Measurements from ENCODE around the gene SSH3.

The SSH3 gene

DNA sequence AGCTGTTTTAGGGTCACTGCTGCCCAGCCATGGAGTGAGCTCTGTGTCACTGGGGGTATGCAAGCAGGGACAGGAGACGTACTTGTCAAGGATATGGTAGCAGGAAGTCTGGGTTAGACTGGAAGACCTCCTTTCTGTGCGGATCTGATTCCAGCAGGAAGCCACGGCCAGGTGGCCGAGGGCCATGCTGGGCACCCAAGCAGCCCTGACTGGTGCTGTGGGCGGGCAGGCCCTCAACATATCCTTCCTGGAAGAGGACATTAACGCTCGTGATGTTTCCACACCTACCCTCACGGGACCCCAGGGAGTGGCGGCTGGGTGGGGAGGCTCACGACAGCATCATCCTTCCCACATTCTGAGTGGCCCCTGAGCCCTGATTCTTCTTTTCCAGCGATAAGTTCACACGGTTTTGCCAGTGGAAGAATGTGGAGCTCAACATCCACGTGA, 23.0 kb upstream of the SSH3 start:
- DNase-seq (ENCODE audit: low read depth in 2 of 2), result no peak

DNA sequence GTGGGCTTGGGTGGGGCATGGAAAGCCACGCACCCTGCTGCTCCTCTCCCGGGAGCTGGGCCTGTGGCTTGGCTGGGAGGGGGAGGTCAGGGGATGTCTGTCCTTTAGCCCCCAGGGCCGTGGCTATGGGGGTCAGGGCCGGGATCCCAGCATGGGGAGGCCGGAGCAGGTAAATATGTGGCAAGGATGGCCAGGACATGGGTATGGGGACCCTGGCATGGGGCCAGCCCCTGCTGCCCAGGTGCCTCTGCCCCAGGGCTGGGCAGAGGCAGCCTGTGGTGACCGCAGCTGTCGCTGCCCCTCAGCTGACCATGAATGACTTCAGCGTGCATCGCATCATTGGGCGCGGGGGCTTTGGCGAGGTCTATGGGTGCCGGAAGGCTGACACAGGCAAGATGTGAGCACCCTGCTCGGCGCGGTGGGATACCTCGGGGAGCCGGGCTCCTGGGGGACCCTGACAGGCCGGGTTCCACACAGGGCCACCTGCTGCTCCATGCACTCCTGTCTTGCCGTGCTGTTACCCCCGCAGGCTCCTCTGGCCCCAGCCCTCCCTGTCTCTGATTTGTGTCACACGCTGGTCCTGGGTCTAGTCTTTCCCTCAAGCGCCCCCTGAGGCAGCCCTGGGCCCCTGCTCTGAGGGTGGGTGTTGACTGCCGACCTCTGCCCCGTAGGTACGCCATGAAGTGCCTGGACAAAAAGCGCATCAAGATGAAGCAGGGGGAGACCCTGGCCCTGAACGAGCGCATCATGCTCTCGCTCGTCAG, 22.4 kb upstream of the SSH3 start:
- DNase-seq (ENCODE audit: low read depth in 2 of 2), result no peak

DNA sequence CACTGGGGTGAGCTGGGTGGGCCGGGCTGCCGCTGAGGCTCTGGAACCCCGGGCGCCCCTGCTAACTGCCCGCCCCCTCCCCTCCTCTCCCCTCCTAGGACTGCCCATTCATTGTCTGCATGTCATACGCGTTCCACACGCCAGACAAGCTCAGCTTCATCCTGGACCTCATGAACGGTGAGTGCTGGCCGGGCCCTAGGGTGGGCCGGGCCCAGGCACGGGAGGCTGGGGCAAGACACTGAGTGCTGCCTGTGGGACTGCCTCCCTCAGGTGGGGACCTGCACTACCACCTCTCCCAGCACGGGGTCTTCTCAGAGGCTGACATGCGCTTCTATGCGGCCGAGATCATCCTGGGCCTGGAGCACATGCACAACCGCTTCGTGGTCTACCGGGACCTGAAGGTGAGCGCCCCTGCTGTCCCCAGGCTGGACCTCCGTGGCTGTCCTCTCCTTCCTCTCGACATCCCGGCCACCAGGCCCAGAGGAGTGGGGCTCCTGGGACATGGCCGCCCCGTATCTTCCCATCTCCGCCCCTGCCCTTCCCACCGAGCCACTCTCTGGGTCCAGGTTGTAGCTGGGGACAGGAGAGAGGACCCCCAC, 21.7 kb upstream of the SSH3 start:
- no peak for DNase-seq (ENCODE audit: low read depth in 2 of 2)

DNA sequence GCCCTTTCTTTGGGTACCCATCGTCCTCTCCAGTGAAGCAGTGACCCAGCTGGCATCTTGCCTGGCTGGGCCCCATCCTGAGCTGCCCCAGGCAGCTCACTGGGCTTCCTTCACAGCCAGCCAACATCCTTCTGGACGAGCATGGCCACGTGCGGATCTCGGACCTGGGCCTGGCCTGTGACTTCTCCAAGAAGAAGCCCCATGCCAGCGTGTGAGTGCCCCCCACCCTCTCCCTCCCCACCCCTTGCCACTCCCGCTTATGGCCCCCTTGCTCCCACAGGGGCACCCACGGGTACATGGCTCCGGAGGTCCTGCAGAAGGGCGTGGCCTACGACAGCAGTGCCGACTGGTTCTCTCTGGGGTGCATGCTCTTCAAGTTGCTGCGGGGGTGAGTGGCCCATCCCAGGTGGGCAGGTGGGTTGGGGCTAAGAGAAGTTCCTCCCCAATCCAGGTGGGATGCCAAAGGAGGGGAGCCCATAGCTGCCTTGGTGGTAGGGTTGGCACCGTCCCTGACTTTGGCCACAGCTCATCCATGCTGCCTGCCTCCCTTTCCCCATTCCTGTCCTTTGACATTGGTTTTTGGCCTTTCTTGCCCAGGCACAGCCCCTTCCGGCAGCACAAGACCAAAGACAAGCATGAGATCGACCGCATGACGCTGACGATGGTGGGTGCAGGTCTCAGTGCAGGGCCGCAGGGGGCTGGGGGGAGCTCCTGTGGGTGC, 21.0 kb upstream of the SSH3 start:
- no peak for DNase-seq (ENCODE audit: low read depth in 2 of 2)

DNA sequence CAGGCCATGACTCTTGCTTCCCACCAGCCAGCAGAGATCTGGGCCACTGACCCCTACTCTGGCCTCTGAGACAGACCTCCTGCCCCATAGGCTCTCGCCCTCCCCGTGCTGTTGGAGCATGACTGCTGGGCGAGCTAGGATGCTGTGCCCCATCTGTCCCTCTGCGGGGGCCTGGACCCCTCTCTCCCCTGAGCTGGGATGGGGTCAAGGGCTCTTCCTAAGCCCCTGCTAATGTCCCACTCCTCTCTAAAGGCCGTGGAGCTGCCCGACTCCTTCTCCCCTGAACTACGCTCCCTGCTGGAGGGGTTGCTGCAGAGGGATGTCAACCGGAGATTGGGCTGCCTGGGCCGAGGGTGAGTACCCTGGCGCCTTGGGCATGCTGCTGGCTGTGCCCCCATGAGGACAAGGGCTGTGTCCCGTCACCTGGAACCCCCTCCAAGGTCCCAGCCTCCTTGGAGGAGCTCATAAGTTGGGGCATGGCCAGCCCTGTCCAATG, 20.4 kb upstream of the SSH3 start:
- no peak for DNase-seq (ENCODE audit: low read depth in 2 of 2)

DNA sequence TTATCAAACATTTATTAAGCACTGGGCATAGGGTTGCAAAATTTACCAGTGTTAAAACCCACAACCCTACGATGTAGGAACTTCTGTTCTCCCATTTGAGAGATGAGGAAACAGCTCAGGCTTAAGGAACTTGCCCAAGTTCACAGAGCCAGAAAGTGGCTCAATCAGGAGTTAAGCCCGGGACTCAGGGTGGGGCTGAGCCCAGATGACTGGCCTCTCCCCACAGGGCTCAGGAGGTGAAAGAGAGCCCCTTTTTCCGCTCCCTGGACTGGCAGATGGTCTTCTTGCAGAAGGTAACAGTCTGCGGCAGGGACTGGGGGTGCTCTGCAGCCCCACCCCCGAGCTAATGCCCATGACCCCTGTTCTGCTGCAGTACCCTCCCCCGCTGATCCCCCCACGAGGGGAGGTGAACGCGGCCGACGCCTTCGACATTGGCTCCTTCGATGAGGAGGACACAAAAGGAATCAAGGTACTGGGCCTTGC, 19.8 kb upstream of the SSH3 start:
- no peak for DNase-seq (ENCODE audit: low read depth in 2 of 2)

DNA sequence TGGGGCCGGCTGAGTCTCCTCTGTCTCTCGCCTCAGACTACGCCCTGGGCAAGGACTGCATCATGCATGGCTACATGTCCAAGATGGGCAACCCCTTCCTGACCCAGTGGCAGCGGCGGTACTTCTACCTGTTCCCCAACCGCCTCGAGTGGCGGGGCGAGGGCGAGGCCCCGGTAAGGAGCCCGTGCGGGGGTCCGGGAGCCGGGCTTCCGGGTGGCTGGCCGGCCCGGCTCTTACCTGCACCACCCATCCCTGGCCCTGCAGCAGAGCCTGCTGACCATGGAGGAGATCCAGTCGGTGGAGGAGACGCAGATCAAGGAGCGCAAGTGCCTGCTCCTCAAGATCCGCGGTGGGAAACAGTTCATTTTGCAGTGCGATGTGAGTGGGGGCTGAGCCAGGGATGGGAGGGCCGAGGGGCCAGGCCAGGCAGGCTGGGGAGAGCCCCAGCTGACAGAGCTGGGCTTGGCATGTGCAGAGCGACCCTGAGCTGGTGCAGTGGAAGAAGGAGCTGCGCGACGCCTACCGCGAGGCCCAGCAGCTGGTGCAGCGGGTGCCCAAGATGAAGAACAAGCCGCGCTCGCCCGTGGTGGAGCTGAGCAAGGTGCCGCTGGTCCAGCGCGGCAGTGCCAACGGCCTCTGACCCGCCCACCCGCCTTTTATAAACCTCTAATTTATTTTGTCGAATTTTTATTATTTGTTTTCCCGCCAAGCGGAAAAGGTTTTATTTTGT, 18.4 kb upstream of the SSH3 start:
- no peak for DNase-seq (ENCODE audit: low read depth in 2 of 2)

DNA sequence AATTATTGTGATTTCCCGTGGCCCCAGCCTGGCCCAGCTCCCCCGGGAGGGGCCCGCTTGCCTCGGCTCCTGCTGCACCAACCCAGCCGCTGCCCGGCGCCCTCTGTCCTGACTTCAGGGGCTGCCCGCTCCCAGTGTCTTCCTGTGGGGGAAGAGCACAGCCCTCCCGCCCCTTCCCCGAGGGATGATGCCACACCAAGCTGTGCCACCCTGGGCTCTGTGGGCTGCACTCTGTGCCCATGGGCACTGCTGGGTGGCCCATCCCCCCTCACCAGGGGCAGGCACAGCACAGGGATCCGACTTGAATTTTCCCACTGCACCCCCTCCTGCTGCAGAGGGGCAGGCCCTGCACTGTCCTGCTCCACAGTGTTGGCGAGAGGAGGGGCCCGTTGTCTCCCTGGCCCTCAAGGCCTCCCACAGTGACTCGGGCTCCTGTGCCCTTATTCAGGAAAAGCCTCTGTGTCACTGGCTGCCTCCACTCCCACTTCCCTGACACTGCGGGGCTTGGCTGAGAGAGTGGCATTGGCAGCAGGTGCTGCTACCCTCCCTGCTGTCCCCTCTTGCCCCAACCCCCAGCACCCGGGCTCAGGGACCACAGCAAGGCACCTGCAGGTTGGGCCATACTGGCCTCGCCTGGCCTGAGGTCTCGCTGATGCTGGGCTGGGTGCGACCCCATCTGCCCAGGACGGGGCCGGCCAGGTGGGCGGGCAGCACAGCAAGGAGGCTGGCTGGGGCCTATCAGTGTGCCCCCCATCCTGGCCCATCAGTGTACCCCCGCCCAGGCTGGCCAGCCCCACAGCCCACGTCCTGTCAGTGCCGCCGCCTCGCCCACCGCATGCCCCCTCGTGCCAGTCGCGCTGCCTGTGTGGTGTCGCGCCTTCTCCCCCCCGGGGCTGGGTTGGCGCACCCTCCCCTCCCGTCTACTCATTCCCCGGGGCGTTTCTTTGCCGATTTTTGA, 17.5 kb upstream of the SSH3 start:
- DNase-seq (ENCODE audit: low read depth in 2 of 2), result no peak

DNA sequence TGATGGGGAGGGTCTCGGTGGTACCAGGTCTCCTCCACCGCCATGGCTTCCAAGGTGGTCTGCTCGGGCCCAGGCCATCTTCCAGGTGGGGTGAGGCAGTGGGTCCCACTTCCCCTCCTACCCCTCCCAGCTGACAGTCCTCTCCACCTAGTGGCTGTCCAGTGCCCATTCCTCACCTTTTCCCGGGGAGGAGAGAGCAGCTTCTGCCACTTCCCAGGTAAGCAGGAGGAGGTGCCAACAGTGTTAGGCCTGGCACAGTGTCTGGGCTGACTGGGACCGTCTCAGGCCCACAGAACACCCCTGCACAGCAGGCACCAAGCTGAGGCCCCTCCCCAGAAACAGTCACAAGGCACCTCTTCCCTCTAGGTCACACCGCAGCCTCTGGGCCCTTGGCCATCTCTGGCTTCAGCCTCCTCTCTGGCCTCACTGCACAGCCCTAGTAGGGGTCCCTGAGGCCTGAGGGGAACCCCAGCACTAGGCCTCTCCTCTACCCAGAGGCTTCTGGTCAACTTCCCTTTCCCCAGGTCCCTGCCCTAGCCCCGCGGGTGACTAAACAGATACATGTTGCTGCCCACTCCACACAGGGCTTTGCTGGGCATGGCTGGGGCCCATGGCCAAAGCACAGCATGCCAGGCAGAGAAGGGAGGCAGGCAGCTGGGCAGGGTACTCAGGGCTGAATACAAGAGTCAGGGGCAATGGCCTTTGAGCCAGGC, 16.6 kb upstream of the SSH3 start:
- DNase-seq (ENCODE audit: low read depth in 2 of 2), result no peak

DNA sequence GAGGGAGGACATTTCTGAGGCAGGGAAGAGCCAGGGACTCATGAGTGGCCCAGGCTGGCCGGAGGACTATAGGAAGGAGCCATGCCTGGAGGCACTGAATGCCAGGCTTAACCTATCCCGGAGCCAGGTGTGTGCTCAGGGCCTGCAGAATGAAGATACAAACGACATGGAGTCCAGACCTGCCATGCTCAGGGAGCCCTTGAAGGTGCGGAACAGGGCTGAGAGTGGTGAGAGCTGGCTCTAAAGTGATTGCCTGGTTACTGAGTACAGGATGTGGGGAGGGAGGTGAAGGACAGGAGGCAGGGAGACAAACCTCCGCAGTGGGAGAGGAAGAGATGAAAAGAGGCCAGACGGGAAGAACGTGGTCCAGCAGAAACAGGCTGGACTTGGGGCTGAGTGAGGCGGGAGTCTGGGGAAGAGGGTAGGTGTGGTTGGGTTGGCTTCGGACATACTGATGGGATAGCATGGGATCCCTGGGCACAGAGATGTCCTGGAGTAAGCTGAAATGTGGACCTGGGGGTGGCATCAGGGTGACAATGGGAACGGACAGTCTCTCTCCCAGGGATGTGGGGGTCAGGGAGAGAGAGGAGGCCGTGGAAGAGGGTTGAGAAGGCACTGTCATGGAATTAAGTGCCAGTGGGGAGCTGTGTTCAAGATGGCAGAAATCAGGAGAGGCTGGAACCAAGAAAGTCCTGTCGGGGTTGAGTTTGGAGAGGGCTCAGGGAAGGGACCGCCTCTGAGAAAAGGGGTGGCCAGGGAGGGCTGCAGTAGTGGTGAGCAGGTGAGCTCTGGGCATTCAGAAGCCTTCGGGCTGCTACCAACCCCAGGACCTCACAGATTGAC, 15.8 kb upstream of the SSH3 start:
- DNase-seq (ENCODE audit: low read depth in 2 of 2), result no peak

DNA sequence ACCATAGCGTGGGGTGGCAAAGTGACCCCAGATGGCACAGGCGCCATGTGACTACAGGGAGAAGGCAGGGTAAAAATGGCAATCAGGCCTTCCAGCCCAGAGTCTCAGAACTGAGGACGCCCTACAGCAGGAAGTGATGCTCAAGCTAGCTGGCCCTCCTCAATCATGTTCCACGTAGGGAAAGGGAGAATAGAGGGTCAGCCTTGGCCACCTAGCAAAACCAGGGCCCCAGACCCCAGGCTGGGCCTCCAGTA, 15.2 kb upstream of the SSH3 start:
- no peak for DNase-seq (ENCODE audit: low read depth in 2 of 2)

DNA sequence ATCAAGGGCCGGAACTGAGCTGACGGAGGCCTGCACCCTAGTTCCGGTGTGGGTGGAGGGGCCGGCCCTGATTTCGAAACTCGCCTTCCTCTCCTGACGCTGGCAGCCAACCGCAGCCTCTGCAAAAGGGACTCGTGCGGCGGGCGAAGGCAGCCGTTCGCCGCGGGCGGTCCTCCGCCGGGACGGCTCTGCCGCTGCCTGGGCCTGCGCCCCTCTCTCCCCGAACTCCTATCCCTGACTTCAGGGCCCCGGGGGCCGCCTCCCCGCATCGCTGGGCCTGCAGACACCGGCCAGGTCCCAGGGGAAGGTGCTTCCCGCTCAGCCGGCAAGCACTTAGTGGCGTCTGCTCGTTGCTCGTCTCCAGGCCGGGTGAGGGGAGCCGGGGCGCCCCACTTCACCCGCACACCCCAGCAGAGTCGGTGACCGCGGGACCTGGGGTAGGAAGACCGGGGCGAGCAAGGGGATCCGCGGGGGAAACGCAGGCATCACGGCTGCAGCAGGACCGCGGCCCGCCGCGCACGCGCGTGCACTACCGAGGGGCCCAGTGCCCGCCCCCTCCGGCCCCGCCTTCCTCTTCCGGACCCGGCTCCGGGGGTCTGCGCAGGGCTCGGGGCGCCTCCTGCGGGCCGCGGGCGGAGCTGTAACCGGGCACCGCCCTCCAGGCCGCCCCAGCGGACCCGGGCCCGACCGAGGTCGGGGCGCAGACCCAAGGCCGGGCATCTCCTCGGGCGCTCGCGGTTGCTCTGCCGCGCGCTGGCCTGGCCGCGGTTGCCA, 14.7 kb upstream of the SSH3 start:
- peak; percentile 86 for DNase-seq (ENCODE audit: low read depth in 2 of 2)

DNA sequence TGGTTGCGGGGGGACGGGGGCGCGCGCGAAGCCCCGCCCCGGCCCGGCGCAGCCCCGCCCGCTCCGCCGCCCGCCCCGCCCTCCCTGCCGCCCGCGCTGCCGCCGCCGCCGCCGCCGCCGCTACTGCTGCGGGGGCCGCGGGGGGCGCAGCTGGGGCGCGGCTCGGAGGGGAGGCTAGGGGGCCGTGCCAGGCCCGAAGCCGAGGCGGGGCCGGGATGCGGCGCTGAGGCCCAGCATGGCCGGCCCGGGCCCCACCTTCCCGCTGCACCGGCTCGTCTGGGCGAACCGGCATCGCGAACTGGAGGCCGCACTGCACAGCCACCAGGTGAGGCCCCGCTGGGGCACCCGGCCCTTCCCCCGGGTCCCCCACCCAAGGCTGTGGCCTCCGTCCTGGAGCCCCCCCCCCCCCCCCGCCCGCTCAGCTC, 14.1 kb upstream of the SSH3 start, which contains the start of gene ANKRD13D:
Gene ANKRD13D (plus strand): TSS at position 78 of the 425 bp plus-strand sequence. CDS start 158 bp downstream, at position 236.
- DNase-seq (ENCODE audit: low read depth in 2 of 2), result no peak

DNA sequence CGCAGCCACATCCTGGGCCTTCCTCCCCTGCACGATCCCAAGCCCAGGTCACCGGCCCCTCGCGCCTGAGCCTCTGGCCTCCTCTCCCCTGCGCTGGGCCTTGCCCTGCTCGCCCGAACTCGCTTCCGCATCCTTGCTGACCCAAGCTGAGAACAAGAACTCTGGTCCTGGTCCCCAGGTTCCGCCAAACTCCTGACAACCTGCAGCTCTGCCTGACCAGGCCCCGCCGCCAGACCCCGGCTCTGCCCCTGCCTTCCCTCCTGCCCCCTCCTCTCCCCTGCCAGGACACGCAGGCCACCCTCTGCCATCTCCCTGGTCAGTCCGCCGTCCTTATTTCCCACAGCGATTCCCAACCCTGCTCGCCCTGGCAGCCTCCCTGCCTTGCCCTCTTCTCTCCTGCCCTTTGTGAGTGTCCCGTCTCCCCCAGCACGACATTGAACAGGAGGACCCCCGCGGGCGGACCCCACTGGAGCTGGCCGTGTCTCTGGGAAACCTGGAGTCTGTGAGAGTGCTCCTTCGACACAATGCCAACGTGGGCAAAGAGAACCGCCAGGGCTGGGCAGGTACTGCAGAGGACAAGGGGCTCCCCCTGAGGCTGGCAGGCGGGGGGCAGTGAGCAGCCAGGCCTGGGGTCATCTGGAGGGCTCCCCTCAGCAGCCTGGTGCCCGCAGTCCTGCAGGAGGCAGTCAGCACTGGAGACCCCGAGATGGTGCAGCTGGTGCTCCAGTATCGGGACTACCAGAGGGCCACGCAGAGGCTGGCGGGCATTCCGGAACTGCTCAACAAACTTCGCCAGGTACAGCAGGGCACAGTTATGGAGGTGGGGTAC, 13.5 kb upstream of the SSH3 start:
- no peak for DNase-seq (ENCODE audit: low read depth in 2 of 2)

DNA sequence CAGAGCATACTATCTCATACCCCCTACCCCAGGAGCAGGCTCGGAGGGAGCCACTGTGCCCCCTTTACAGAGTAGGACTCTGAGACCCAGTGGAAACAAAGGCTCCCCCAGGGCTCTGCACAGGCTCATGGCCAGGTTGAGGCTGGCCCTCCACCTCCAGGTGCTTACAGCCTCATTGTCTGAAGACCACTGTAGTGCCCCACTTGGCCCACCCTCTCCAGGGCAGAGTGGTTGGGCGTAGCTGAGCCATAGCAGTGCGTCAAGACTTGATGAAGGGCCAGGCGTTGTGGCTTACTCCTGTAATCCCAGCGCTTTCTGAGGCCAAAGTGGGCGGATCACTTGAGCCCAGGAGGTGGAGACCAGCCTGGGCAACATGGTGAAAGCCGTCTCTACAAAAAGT, 12.5 kb upstream of the SSH3 start:
- no peak for DNase-seq (ENCODE audit: low read depth in 2 of 2)

DNA sequence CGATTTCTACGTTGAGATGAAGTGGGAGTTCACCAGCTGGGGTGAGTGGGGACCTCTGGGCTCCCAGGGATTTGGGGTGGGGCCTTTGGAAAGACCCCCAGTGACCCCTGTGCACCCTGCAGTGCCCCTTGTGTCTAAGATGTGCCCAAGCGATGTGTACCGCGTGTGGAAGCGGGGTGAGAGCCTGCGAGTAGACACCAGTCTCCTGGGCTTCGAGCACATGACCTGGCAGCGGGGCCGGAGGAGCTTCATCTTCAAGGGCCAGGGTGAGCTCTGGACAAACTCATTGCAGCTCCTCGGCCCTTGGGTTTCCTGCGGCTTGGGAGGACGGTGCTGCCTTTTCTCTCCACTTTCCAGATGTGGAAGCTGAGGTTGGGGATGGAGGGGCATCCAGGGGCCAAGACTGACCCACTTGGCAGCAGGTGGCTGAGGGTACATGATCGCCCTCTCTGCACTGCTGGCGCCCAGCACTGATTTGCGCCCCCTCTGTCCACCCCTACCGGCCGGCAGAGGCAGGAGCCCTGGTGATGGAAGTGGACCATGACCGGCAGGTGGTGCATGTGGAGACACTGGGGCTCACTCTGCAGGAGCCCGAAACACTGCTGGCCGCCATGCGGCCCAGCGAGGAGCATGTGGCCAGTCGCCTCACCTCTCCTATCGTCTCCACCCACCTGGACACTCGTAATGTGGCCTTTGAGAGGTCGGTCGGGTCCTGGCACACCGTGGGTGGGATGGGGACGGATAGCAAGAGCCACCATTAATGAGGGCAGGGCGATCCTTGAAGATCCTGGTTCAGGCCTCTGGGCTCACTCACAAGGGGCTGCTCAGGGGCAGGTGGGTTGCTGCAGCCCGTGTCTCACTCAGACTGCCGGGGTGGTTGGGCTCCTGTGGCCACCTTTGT, 11.6 kb upstream of the SSH3 start:
- no peak for DNase-seq (ENCODE audit: low read depth in 2 of 2)

DNA sequence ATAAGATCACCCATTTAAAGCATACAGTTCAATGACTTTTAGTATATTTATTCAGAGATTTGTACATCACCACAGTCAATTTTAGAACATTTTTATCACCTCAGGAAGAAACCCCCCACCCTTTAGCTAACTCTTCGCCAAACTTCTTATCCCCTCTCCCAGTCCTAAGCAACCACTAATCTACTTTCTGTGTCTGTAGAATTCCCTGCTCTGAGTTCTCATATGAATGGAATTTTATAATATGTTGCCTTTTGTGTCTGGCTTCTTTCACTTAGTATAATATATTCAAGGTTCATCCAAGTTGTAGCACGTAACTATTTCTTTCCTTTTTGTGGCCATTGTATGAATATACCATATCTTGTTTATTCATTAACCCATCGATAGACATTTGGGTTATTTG, 10.7 kb upstream of the SSH3 start:
- DNase-seq (ENCODE audit: low read depth in 2 of 2), result no peak
